ENCODE results near the gene TBPL1. TPM values are rescaled to one million over a fixed set of nuclear protein-coding genes. Genes with fewer than 3 reads are reported as not detected.
A peak's percentile ranks its signal among the peaks of the same experiment; 100 is the strongest.

The TBPL1 gene
- polyA plus RNA-seq (2012; ENCODE audit: low read depth, missing spikeins), result 39.8 TPM

GRCh38 chr6:133952815-133953633, at the start of gene TBPL1:
TBPL1 (plus strand) TSS chr6:133953224; CDS start chr6:133980126, 26,902 bp downstream.
- TF ChIP-seq POLR2AphosphoS5 (IDR thresholded peaks at IDR 0.05; ENCODE audit: low read depth, low read length), result peak; percentile 86
- TF ChIP-seq TAF1 (IDR thresholded peaks at IDR 0.05; ENCODE audit: low read depth, low read length), result peak; percentile 81
- peak; percentile 55; the same call in 1 of the 2 replicates for TF ChIP-seq POU2F2 (IDR thresholded peaks at IDR 0.05; ENCODE audit: low read depth, low read length)
- no peak for TF ChIP-seq SPI1 (IDR thresholded peaks at IDR 0.05; ENCODE audit: low read depth, low read length)
- TF ChIP-seq POLR2A (IDR thresholded peaks at IDR 0.05; ENCODE audit: low read depth, low read length), result peak; percentile 85
- no peak for TF ChIP-seq PAX5 (IDR thresholded peaks at IDR 0.05; ENCODE audit: insufficient read depth, low read length, severe bottlenecking)
- peak; percentile 94 for FAIRE-seq
- DNase-seq (ENCODE audit: insufficient read length, low spot score), result peak; percentile 82

GRCh38 chr6:133903855-133904254, 49.2 kb upstream of the TBPL1 start:
- TF ChIP-seq POU2F2 (IDR thresholded peaks at IDR 0.05; ENCODE audit: low read depth, low read length) (no peak), TAF1 (IDR thresholded peaks at IDR 0.05; ENCODE audit: low read depth, low read length) (no peak), POLR2AphosphoS5 (IDR thresholded peaks at IDR 0.05; ENCODE audit: low read depth, low read length) (no peak), SPI1 (IDR thresholded peaks at IDR 0.05; ENCODE audit: low read depth, low read length) (no peak), POLR2A (IDR thresholded peaks at IDR 0.05; ENCODE audit: low read depth, low read length) (no peak), PAX5 (IDR thresholded peaks at IDR 0.05; ENCODE audit: insufficient read depth, low read length, severe bottlenecking) (no peak)
- FAIRE-seq, result no peak

GRCh38 chr6:133906050-133906449, 47.0 kb upstream of the TBPL1 start:
- TF ChIP-seq POLR2AphosphoS5 (IDR thresholded peaks at IDR 0.05; ENCODE audit: low read depth, low read length) (no peak), PAX5 (IDR thresholded peaks at IDR 0.05; ENCODE audit: insufficient read depth, low read length, severe bottlenecking) (no peak), POLR2A (IDR thresholded peaks at IDR 0.05; ENCODE audit: low read depth, low read length) (no peak), TAF1 (IDR thresholded peaks at IDR 0.05; ENCODE audit: low read depth, low read length) (no peak), SPI1 (IDR thresholded peaks at IDR 0.05; ENCODE audit: low read depth, low read length) (no peak), POU2F2 (IDR thresholded peaks at IDR 0.05; ENCODE audit: low read depth, low read length) (no peak)
- DNase-seq (ENCODE audit: insufficient read length, low spot score), result no peak
- no peak for FAIRE-seq

More at GRCh38 chr6:133903855-133904254, 49.2 kb upstream of the TBPL1 start:
- no peak for DNase-seq (ENCODE audit: insufficient read length, low spot score)

- no peak for TF ChIP-seq TAF1 (IDR thresholded peaks at IDR 0.05; ENCODE audit: low read depth, low read length)
- no peak for TF ChIP-seq POU2F2 (IDR thresholded peaks at IDR 0.05; ENCODE audit: low read depth, low read length)
- no peak for TF ChIP-seq POLR2A (IDR thresholded peaks at IDR 0.05; ENCODE audit: low read depth, low read length)
- no peak for TF ChIP-seq SPI1 (IDR thresholded peaks at IDR 0.05; ENCODE audit: low read depth, low read length)
Observed at GRCh38 chr6:133916650-133917151, 36.3 kb upstream of the TBPL1 start.

GRCh38 chr6:133917781-133918180, 35.2 kb upstream of the TBPL1 start:
- no peak for TF ChIP-seq PAX5 (IDR thresholded peaks at IDR 0.05; ENCODE audit: insufficient read depth, low read length, severe bottlenecking)
- no peak for TF ChIP-seq POLR2A (IDR thresholded peaks at IDR 0.05; ENCODE audit: low read depth, low read length)
- no peak for TF ChIP-seq POU2F2 (IDR thresholded peaks at IDR 0.05; ENCODE audit: low read depth, low read length)
- TF ChIP-seq SPI1 (IDR thresholded peaks at IDR 0.05; ENCODE audit: low read depth, low read length), result no peak
- FAIRE-seq, result no peak
- no peak for DNase-seq (ENCODE audit: insufficient read length, low spot score)

More at GRCh38 chr6:133916650-133917151, 36.3 kb upstream of the TBPL1 start:
- FAIRE-seq (peak; percentile 88), DNase-seq (ENCODE audit: insufficient read length, low spot score) (no peak)

DNA sequence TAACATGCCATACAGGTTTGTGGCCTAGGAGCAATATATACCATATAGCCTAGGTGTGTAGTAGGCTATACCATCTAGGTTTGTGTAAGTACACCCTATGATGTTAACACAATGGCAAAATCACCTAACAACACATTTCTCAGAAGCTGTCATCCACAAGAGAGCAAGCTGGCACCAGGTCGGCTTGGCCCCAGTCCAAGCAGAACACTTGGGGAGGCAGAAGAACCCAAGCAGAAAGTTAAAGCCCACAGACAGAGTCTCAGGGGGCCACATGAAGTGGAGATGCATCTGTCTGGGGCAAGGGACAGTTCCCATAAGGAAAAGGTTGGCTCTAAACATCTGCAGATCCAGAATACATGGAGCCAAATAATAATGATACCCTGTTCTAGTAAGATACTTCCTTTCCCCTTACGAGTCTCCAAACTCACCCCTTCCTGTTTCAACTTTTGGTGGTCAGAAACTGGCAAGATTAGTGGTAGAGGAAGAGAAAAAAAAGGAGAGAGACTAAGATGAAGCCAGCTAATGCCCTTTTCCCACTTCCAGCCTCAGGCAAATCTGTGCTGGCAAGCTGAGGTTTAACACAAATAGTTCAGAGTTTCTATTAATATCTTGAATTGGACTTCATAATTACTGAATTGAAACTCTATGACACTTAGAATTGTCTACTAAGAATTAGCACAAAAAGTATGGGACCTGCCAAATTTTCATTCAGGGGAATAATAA, 34.7 kb upstream of the TBPL1 start:
- TF ChIP-seq POU2F2 (IDR thresholded peaks at IDR 0.05; ENCODE audit: low read depth, low read length), result no peak
- TF ChIP-seq POLR2AphosphoS5 (IDR thresholded peaks at IDR 0.05; ENCODE audit: low read depth, low read length), result no peak
- TF ChIP-seq TAF1 (IDR thresholded peaks at IDR 0.05; ENCODE audit: low read depth, low read length), result no peak
- no peak for TF ChIP-seq SPI1 (IDR thresholded peaks at IDR 0.05; ENCODE audit: low read depth, low read length)
- no peak for TF ChIP-seq PAX5 (IDR thresholded peaks at IDR 0.05; ENCODE audit: insufficient read depth, low read length, severe bottlenecking)
- no peak for TF ChIP-seq POLR2A (IDR thresholded peaks at IDR 0.05; ENCODE audit: low read depth, low read length)
- FAIRE-seq (peak; percentile 65), DNase-seq (ENCODE audit: insufficient read length, low spot score) (no peak)

GRCh38 chr6:133919362-133919761, 33.7 kb upstream of the TBPL1 start:
- DNase-seq (ENCODE audit: insufficient read length, low spot score) (no peak), FAIRE-seq (no peak)
- TF ChIP-seq SPI1 (IDR thresholded peaks at IDR 0.05; ENCODE audit: low read depth, low read length), result no peak
- TF ChIP-seq POLR2AphosphoS5 (IDR thresholded peaks at IDR 0.05; ENCODE audit: low read depth, low read length), result no peak
- no peak for TF ChIP-seq PAX5 (IDR thresholded peaks at IDR 0.05; ENCODE audit: insufficient read depth, low read length, severe bottlenecking)
- TF ChIP-seq POLR2A (IDR thresholded peaks at IDR 0.05; ENCODE audit: low read depth, low read length), result no peak
- TF ChIP-seq TAF1 (IDR thresholded peaks at IDR 0.05; ENCODE audit: low read depth, low read length), result no peak
- TF ChIP-seq POU2F2 (IDR thresholded peaks at IDR 0.05; ENCODE audit: low read depth, low read length), result no peak

- DNase-seq (ENCODE audit: insufficient read length, low spot score), result peak; percentile 22
Observed at GRCh38 chr6:133921249-133921859, 31.7 kb upstream of the TBPL1 start.

More at GRCh38 chr6:133921249-133921859, 31.7 kb upstream of the TBPL1 start:
- no peak for FAIRE-seq
- no peak for TF ChIP-seq POLR2A (IDR thresholded peaks at IDR 0.05; ENCODE audit: low read depth, low read length)
- TF ChIP-seq SPI1 (IDR thresholded peaks at IDR 0.05; ENCODE audit: low read depth, low read length), result 0 out of 2 replicates have a peak, but pooled peaks have one; percentile 14

Data from GM12891 (cell line).